Stimulated activated CD4-positive, alpha-beta T cell treated with anti-CD3 and anti-CD28 coated beads, Interleukin-1b, Interleukin-23, amount 100 ng/mL, for 24 hours (primary cell): ENCODE data around the gene FBXL7.

ENCODE experiments used
- DNase-seq, 4 experiments: peaks; one replicate each; pipeline ENCODE4 v3.0.0-alpha.2; 2020; ENCODE audit warnings: low read depth in 4 of 4, low spot score in 1 of 4

The FBXL7 gene

GRCh38 chr5:15610216-15610615 is 110.2 kb downstream of the FBXL7 start:
- DNase-seq, result no peak

- no peak for DNase-seq
These were observed 111.0 kb downstream of the FBXL7 start for GRCh38 chr5:15611008-15611407.

GRCh38 chr5:15612915-15613635 is 113.1 kb downstream of the FBXL7 start:
- no peak for DNase-seq

- no peak for DNase-seq
These were observed 114.7 kb downstream of the FBXL7 start for GRCh38 chr5:15614679-15615078.

- DNase-seq, result no peak
These were observed 115.9 kb downstream of the FBXL7 start for GRCh38 chr5:15615859-15616258.

- DNase-seq, result no peak
These were observed 119.0 kb downstream of the FBXL7 start for GRCh38 chr5:15618938-15619337.

- DNase-seq, result no peak
These were observed 120.5 kb downstream of the FBXL7 start for GRCh38 chr5:15620501-15620900.

- no peak for DNase-seq
These were observed 121.1 kb downstream of the FBXL7 start for GRCh38 chr5:15621094-15621493.

GRCh38 chr5:15623794-15624193 is 123.8 kb downstream of the FBXL7 start:
- no peak for DNase-seq

- DNase-seq, result no peak
These were observed 127.1 kb downstream of the FBXL7 start for GRCh38 chr5:15627109-15627508.

GRCh38 chr5:15627647-15628046 is 127.7 kb downstream of the FBXL7 start:
- no peak for DNase-seq

- no peak for DNase-seq
These were observed 130.5 kb downstream of the FBXL7 start for GRCh38 chr5:15630441-15630840.

GRCh38 chr5:15634591-15635288 is 134.8 kb downstream of the FBXL7 start:
- no peak for DNase-seq

GRCh38 chr5:15635289-15635616 is 135.3 kb downstream of the FBXL7 start:
- no peak for DNase-seq

GRCh38 chr5:15637345-15637744 is 137.4 kb downstream of the FBXL7 start:
- no peak for DNase-seq

GRCh38 chr5:15637886-15638285 is 137.9 kb downstream of the FBXL7 start:
- DNase-seq, result no peak

GRCh38 chr5:15638296-15638695 is 138.3 kb downstream of the FBXL7 start:
- no peak for DNase-seq

- DNase-seq, result no peak
These were observed 139.3 kb downstream of the FBXL7 start for GRCh38 chr5:15639288-15639687.

- no peak for DNase-seq
These were observed 140.1 kb downstream of the FBXL7 start for GRCh38 chr5:15640116-15640515.

- DNase-seq, result no peak
These were observed 143.8 kb downstream of the FBXL7 start for GRCh38 chr5:15643731-15644130.

GRCh38 chr5:15645381-15646160 is 145.6 kb downstream of the FBXL7 start:
- DNase-seq, result no peak

GRCh38 chr5:15646371-15646770 is 146.4 kb downstream of the FBXL7 start:
- no peak for DNase-seq
